IMR-90 (cell line): ENCODE results near the gene ALDH5A1.

ENCODE experiments used
- POLR2A ChIP-seq: IDR thresholded peaks from 2 replicates; pipeline ENCODE4 v1.6.1; 2012; ENCODE audit warnings: mild to moderate bottlenecking, low read depth, low read length
- RAD21 ChIP-seq: IDR thresholded peaks from 2 replicates; pipeline ENCODE4 v1.6.1; 2012; ENCODE audit warnings: low read length, improper control_type of control experiment
- SMC3 ChIP-seq: fragments of 150-350 bp; IDR thresholded peaks from 2 replicates; pipeline ENCODE4 v1.6.1; 2016; ENCODE audit warnings: low read depth, mild to moderate bottlenecking, antibody characterized with exemption, low read length, moderate library complexity
- TF ChIP-seq, protein P1 (sequence below): conservative IDR thresholded peaks from 2 replicates; pipeline ENCODE4 v1.5.1; 2012; ENCODE audit warnings: mild to moderate bottlenecking, low read depth, low read length, improper control_type of control experiment
- TF ChIP-seq, protein P2 (sequence below): fragments of 150-350 bp; IDR thresholded peaks from 2 replicates; pipeline ENCODE4 v1.6.1; 2017; ENCODE audit warnings: mild to moderate bottlenecking, antibody characterized with exemption, low read length, low read depth

GRCh38 chr6:24547243-24547642, 52.5 kb downstream of the ALDH5A1 start:
- no peak for TF ChIP-seq POLR2A
- TF ChIP-seq, protein P1, sequence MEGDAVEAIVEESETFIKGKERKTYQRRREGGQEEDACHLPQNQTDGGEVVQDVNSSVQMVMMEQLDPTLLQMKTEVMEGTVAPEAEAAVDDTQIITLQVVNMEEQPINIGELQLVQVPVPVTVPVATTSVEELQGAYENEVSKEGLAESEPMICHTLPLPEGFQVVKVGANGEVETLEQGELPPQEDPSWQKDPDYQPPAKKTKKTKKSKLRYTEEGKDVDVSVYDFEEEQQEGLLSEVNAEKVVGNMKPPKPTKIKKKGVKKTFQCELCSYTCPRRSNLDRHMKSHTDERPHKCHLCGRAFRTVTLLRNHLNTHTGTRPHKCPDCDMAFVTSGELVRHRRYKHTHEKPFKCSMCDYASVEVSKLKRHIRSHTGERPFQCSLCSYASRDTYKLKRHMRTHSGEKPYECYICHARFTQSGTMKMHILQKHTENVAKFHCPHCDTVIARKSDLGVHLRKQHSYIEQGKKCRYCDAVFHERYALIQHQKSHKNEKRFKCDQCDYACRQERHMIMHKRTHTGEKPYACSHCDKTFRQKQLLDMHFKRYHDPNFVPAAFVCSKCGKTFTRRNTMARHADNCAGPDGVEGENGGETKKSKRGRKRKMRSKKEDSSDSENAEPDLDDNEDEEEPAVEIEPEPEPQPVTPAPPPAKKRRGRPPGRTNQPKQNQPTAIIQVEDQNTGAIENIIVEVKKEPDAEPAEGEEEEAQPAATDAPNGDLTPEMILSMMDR = no peak
- TF ChIP-seq, protein P2, sequence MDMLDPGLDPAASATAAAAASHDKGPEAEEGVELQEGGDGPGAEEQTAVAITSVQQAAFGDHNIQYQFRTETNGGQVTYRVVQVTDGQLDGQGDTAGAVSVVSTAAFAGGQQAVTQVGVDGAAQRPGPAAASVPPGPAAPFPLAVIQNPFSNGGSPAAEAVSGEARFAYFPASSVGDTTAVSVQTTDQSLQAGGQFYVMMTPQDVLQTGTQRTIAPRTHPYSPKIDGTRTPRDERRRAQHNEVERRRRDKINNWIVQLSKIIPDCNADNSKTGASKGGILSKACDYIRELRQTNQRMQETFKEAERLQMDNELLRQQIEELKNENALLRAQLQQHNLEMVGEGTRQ = no peak
- TF ChIP-seq RAD21 = no peak
- no peak for TF ChIP-seq SMC3
